HL-60/S4 treated with phorbol 12-myristate 13-acetate at 8.2 ng/mL for 4 days and 3 days (cell line): ENCODE measurements around the gene EIF3K.

ENCODE experiments used
- in situ Hi-C: fragments of 300-500 bp; cut with MboI; formaldehyde crosslinking; loops from 2 replicates; pipeline ENCODE4 v1.15.0; 2022; ENCODE audit warnings: low sequenced_read_pairs

Gene EIF3K

DNA sequence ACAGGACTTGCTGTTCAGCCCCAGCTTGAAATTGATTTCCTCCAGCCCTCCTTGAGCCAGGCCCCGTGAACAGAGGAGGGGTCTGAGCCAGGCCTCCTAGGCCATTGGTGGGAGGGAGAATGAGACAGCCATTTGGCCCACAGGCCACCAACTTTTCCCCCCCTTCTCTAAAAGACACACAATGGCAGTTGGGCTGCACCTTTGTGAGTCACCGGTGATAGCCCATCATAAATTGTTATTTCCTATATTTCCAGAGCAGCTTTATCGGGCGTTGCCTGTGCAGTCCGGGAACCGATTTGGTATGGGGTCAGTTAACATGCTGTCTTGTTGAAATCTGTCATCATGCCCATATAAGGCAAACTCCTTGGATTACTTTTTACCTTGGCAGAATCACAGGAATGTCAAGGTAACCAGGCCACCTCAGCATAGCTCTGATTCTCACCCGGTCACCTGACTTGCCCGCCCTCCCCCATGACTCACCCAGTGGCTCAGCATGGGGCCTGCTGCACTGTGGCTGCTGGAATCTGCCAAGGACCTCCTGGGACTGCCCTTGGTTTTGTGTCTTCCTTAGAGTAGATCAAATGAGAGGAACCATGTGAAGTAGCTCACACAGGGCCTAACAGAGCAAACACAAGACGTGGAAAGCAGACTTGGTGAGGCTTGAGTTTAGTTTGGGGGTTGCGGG is 64.5 kb downstream of the EIF3K start:
- in situ Hi-C loops, result no loop called here

DNA sequence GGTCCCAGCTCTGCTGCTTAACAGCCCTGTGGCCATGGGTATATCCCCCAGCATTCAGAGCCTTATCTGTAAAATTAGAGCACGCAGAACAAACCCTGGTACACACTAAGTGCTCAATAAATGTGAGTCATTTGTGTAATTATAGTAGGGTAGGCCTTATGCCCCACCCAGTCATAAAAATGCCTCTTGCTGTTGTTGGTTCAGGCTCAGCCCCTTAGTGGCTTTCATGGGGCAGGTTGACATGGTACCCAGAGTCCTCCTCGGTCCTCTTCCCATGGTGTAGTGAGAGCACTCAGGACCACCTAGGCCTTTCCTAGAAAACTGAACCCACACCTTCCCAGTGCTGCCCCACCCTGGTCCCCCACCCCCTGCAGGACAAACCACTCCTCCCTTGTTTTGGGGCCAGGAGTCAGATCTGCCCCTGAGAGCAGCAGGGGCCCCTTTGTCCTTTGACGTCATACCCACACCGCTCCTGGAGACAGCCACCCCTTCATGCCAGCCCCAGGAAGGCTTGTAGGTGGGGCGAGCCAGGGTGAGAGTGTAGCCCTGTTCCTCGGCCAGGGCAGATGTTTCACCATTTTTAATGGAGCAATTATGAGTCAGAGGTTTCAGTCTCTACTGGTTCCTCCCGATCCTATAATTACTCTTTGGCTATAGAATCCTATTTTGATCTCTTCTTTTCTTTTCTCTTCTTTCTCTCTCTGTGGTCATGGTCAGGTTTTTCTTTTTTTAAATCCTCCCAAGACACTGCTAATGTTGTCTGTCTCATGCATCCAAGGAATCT is 65.3 kb downstream of the EIF3K start:
- in situ Hi-C loops, result no loop called here

DNA sequence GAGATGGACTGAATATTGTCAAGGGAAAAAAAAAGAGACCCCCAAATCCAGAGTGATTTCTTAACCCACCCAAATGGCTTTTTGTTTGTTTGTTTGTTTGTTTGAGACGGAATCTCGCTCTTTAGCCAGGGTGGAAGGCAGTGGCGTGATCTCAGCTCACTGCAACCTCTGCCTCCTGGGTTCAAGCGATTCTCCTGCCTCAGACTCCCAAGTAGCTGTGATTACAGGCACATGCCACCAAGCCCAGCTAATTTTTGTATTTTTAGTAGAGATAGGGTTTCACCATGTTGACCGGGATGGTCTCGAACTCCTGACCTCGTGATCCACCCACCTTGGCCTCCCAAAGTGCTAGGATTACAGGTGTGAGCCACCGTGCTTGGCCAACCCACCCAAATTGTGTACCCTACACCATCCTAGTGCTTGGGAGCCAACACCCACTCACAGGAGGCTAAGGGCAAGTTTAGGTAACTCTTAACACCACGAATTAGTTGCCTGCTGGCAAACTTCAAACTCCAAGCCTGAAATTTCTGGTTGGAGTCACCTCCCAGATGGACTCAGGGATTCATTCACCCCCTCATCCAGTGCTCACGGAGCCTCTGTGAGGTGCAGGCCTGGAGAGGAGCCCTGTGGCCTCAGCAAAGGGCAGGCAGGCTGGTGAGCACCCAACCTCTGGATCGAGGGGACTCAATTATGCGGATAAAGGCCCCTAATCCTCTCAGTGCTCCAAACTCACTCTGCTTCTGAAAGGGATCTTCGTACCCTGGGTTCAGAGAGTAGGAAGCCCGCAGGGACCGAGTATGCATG is 66.1 kb downstream of the EIF3K start:
- in situ Hi-C loops, result no loop called here

DNA sequence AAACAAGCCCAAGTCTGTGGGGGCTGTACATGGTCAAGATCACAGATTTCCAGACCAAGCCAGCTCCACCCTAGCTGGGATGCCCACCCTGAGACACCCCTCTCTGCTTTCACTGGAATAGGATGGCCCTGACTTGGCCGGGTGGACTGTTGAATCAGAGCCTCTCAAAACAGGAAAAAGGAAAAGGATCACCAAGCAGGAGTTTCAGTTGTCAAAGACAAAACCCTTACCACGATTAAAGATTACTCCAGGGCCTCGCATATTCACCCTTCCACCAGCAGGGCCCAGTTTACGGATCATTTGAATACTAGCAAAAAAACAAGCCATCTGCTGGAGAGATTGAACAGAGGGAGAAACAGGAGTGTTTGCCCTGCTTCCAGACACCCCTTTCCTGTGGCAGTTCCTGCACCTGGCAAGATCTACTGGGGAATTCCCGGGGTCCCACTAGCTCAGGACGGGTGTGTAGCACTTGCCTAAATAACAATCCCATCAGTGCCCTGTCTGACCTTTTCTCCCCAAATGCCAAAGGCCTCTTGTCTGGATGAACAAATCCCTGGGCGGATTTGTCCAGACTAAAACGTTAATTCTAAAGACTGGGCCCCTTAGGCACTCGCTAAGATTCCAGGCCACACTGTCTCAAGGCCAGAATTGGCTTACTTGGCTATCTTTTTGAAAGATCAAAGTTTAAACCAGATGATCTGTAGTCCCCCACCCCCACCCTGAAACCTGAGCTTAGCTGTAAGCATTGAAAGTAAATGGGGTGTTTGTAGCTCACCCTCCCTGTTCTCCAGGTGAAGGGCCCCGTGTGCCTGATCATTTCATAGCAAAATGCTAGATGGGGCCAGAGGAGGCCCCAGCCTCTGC is 66.9 kb downstream of the EIF3K start:
- in situ Hi-C loops, result no loop called here

- in situ Hi-C loops, result no loop called here
Measured at GRCh38 chr19:38686530-38686888, 67.5 kb downstream of the EIF3K start.
